ENCODE results near the gene NAXD. TPM values are rescaled to one million over a fixed set of nuclear protein-coding genes. Genes with fewer than 3 reads are reported as not detected.

The NAXD gene
- total RNA-seq, 1 donor from 2014 or later, result 32.7 TPM

DNA sequence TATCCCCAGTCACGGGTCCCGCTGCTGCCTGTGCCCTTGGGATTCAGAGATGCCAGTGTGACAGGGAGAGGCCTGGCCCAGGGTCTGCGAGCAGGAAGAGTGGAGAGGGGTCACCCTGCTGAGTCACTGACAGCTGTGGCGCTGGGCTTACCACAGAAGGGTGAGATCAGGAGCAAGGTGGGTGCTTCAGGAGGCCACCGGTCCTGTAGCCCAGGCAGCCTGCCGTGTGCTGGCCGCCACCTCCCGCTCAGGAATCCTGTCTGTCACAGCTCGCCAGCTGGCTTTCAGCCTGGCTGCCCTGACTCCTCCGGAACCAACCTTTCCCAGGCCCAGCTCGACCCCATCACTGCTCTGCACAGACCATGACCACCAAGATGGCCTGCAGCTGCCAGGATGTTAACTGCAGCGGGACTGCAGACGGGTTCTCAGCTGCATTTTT lies 25.3 kb downstream of the NAXD start:
- Mint-ChIP-seq H3K36me3 (ENCODE audit: low read depth) (peaks cover 82% of the 10 kb centered on the region), H3K27ac (no peak overlapping the region), H3K4me1 (peaks cover 16% of the 10 kb centered on the region), H3K9me3 (no peaks in the 10 kb centered on the region), H3K4me3 (no peak overlapping the region), H3K27me3 (no peaks in the 10 kb centered on the region)
- DNase-seq (no peak), ATAC-seq (ENCODE audit: low read depth) (no peak)
- intact Hi-C loops (cut with micrococcal nuclease), result loop anchor here (5.0 kb wide), 1 partner anchor 37 kb away; no protein-coding TSS in a partner anchor
- ChIA-PET CTCF (interaction anchor here (1.5 kb wide), 1 partner anchor 36 kb away, joined by 3 read pairs; no protein-coding TSS in a partner anchor), POLR2A (interaction anchor here (0.6 to 1.1 kb wide), 3 partner anchors 11 to 187 kb away, joined by 3 to 9 read pairs (median 5); no protein-coding TSS in a partner anchor)
- TF ChIP-seq, protein P1, sequence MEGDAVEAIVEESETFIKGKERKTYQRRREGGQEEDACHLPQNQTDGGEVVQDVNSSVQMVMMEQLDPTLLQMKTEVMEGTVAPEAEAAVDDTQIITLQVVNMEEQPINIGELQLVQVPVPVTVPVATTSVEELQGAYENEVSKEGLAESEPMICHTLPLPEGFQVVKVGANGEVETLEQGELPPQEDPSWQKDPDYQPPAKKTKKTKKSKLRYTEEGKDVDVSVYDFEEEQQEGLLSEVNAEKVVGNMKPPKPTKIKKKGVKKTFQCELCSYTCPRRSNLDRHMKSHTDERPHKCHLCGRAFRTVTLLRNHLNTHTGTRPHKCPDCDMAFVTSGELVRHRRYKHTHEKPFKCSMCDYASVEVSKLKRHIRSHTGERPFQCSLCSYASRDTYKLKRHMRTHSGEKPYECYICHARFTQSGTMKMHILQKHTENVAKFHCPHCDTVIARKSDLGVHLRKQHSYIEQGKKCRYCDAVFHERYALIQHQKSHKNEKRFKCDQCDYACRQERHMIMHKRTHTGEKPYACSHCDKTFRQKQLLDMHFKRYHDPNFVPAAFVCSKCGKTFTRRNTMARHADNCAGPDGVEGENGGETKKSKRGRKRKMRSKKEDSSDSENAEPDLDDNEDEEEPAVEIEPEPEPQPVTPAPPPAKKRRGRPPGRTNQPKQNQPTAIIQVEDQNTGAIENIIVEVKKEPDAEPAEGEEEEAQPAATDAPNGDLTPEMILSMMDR (IDR thresholded peaks at IDR 0.05), result no peak

DNA sequence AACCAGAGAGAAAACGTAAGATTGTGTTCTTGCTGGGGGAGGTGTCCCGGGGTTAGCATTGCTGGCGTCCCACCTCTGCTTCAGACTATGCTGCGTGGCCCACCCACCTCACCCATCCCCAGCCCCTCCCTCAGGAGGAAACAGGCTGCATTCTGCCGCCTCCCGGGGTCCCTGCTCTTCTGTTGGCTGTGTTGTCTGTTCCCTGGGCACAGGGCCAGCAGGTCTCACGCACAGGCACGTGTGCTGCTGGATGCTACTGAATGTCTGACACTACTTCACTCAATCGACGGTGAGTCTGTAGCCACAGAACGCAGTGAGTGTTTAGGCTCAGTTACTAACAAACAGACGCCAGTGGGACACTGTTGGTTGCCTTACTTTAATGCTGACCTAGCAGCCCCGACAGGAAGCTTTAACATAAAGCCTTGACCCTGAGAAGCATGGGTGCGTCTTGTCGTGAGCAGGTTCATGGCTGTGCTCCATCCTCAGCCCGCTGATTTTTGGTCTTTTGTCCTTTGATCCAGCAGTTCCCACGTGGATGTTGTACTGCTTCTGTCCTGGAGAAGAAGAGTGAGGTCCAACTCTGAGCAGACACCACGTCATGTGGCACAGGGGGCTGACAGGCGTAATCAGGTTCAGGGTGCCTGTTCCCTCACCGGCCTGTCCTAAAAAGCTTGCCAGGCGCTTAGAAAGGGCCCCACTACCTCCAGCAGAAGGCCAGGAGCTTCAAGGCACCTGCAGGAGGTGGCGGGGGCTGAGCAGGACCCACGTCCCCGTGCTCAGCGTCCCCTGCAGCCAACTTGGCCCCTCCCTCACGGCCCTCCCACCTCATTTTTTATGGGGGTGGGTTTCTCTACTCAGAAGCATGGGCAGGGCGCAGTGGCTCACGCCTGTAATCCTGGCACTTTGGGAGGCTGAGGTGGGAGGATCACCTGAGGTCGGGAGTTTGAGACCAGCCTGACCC lies 26.0 kb downstream of the NAXD start:
- H3K36me3 Mint-ChIP-seq (ENCODE audit: low read depth), result peaks cover 78% of the 10 kb centered on the region
- peaks cover 18% of the 10 kb centered on the region for H3K4me1 Mint-ChIP-seq
- ATAC-seq (ENCODE audit: low read depth), result no peak
- intact Hi-C loops (cut with micrococcal nuclease), result loop anchor here (5.0 kb wide), 1 partner anchor 36 kb away; no protein-coding TSS in a partner anchor
- CTCF ChIA-PET, result no interaction called here
- TF ChIP-seq, protein P1 (IDR thresholded peaks at IDR 0.05), result no peak
- no peak overlapping the region for H3K4me3 Mint-ChIP-seq
- H3K27ac Mint-ChIP-seq, result no peak overlapping the region
- POLR2A ChIA-PET, result interaction anchor here (0.6 to 1.1 kb wide), 2 partner anchors 74 to 186 kb away, joined by 3 to 9 read pairs; no protein-coding TSS in a partner anchor
- no peaks in the 10 kb centered on the region for H3K9me3 Mint-ChIP-seq
- no peaks in the 10 kb centered on the region for H3K27me3 Mint-ChIP-seq
- no peak for DNase-seq

- H3K4me1 Mint-ChIP-seq, result peaks cover 18% of the 10 kb centered on the region
- intact Hi-C loops (cut with micrococcal nuclease), result loop anchor here (5.0 kb wide), 1 partner anchor 35 kb away; no protein-coding TSS in a partner anchor
- POLR2A ChIA-PET, result interaction anchor here (1.1 kb wide), 1 partner anchor 73 kb away, joined by 3 read pairs; no protein-coding TSS in a partner anchor
- no peak overlapping the region for H3K4me3 Mint-ChIP-seq
- CTCF ChIA-PET, result no interaction called here
- no peaks in the 10 kb centered on the region for H3K9me3 Mint-ChIP-seq
- TF ChIP-seq, protein P1 (IDR thresholded peaks at IDR 0.05), result no peak
- no peak overlapping the region for H3K27ac Mint-ChIP-seq
- H3K36me3 Mint-ChIP-seq (ENCODE audit: low read depth), result peaks cover 70% of the 10 kb centered on the region
- DNase-seq (no peak), ATAC-seq (ENCODE audit: low read depth) (no peak)
- H3K27me3 Mint-ChIP-seq, result no peaks in the 10 kb centered on the region
Observed at GRCh38 chr13:110642291-110642981, 27.1 kb downstream of the NAXD start.

- ATAC-seq (ENCODE audit: low read depth) (no peak), DNase-seq (no peak)
- TF ChIP-seq, protein P1 (IDR thresholded peaks at IDR 0.05), result no peak
- CTCF ChIA-PET, result no interaction called here
- Mint-ChIP-seq H3K36me3 (ENCODE audit: low read depth) (peaks cover 70% of the 10 kb centered on the region), H3K9me3 (no peaks in the 10 kb centered on the region), H3K27me3 (no peaks in the 10 kb centered on the region), H3K4me1 (peaks cover 25% of the 10 kb centered on the region), H3K27ac (no peak overlapping the region), H3K4me3 (no peak overlapping the region)
- intact Hi-C loops (cut with micrococcal nuclease), result loop anchor here (5.0 kb wide), 1 partner anchor 34 kb away; no protein-coding TSS in a partner anchor
- POLR2A ChIA-PET, result interaction anchor here (2.7 kb wide), 1 partner anchor 71 kb away, joined by 28 read pairs; the partner anchor contains the start of gene ING1
Observed at GRCh38 chr13:110643324-110643723, 28.0 kb downstream of the NAXD start.

All from activated B cell treated with CpG ODN at 0.5 μM for 24 hours (primary cell).